ENCODE results near the gene CYP26B1.

- TF ChIP-seq CTCF (conservative IDR thresholded peaks at IDR 0.05 in 1 of 2, IDR thresholded peaks at IDR 0.05 in 1 of 2; ENCODE audit: extremely low read depth in 1 of 2, insufficient read depth in 1 of 2, low read depth in 1 of 2, low read length in 2 of 2) (no peak), EZH2 (IDR thresholded peaks at IDR 0.05; ENCODE audit: borderline replicate concordance, low read length) (no peak)
These were observed 44.0 kb downstream of the CYP26B1 start for GRCh38 chr2:72103690-72104089.
